HCT116 (cell line): Measurements from ENCODE around the gene CEBPA. TPM values are rescaled to one million over a fixed set of nuclear protein-coding genes. Genes with fewer than 3 reads are reported as not detected.

Source experiments
- ATAC-seq: fragments of 200-7000 bp; cut with Tn5 transposase; 2 replicates; pipeline ENCODE4 v1.9.1; 2020; ENCODE audit warnings: mild to moderate bottlenecking, moderate library complexity
- BruUV-seq: library from RNA; stranded (reverse); fragments of 400-500 nt; replicated peaks from 2 replicates; lab custom pipeline; 2021; lab: Mats Ljungman, UMichigan
- CTCF ChIA-PET: fragments of 300-600 bp; sonication (Branson Sonifier 250); formaldehyde crosslinking; loops from one replicate; lab custom pipeline; 2021; ENCODE audit warnings: antibody characterized with exemption; lab: Charles Lee
- POLR2A ChIA-PET: fragments of 300-600, 350-600 bp; sonication (Branson Sonifier 250); formaldehyde crosslinking; loops from one replicate; lab custom pipeline; 2021; ENCODE audit warnings: antibody characterized with exemption; lab: Charles Lee
- RAD21 ChIA-PET, 2 experiments: fragments of 300-600 bp; sonication (Branson Sonifier 250); formaldehyde crosslinking; loops; one replicate each; lab custom pipeline; 2023; ENCODE audit warnings: low total read pairs in 2 of 2; ENCODE audit not compliant: uncharacterized antibody in 2 of 2, unreplicated experiment in 2 of 2, low non-redundant PET in 1 of 2; lab: Charles Lee
- DNase-seq: peaks from one replicate; pipeline ENCODE4 v3.0.0-alpha.2; 2010; ENCODE audit warnings: low read depth, low spot score
- H2AFZ ChIP-seq: fragments of 200-600 bp; shearing (Covaris generic), sonication (generic); 2 replicates; pipeline ENCODE4 v1.6.1; 2017; ENCODE audit warnings: low read depth, mixed run types, mixed read lengths, antibody characterized with exemption, low read length; ENCODE audit not compliant: poor library complexity, severe bottlenecking
- H3K27ac ChIP-seq: 2 replicates; pipeline ENCODE4 v1.5.1; 2012; ENCODE audit warnings: low read depth, low read length
- H3K27me3 ChIP-seq: fragments of 200-600 bp; sonication (generic); 2 replicates; pipeline ENCODE4 v1.6.1; 2016; ENCODE audit warnings: mixed run types, low read length, mixed read lengths; ENCODE audit not compliant: insufficient read depth
- H3K36me3 ChIP-seq, 2 experiments: fragments of 200-500 bp in 1 of 2; fragments of 200-600 bp in 1 of 2; sonication (Bioruptor generic) in 1 of 2; sonication (generic) in 1 of 2; 2 replicates each; pipeline versions ENCODE4 v1.5.1 to v1.6.1; 2014 to 2016; ENCODE audit warnings: low read length in 2 of 2, inconsistent platforms in 1 of 2, mixed read lengths in 1 of 2, mixed run types in 1 of 2; ENCODE audit not compliant: insufficient read depth in 2 of 2, control insufficient read depth in 1 of 2
- H3K4me1 ChIP-seq, 2 experiments: fragments of 200-600 bp in 1 of 2; sonication (generic) in 1 of 2; 2 replicates each; pipeline versions ENCODE4 v1.5.1 to v1.6.1; 2012 to 2017; ENCODE audit warnings: low read length in 2 of 2, inconsistent platforms in 1 of 2, mild to moderate bottlenecking in 1 of 2, mixed read lengths in 1 of 2, mixed run types in 1 of 2, moderate library complexity in 1 of 2; ENCODE audit not compliant: insufficient read depth in 2 of 2, control insufficient read depth in 1 of 2
- H3K4me2 ChIP-seq: fragments of 200-600 bp; sonication (generic); 2 replicates; pipeline ENCODE4 v1.6.1; 2017; ENCODE audit warnings: mixed run types, low read length, mixed read lengths
- H3K4me3 ChIP-seq, 2 experiments: fragments of 200-600 bp in 1 of 2; sonication (generic) in 1 of 2; replicated peaks in 1 of 2; 2 replicates each; pipeline ENCODE4 v1.5.1; 2011 to 2016; ENCODE audit warnings: low read length in 2 of 2, control low read depth in 1 of 2, low read depth in 1 of 2, mild to moderate bottlenecking in 1 of 2, mixed read lengths in 1 of 2, mixed run types in 1 of 2
- H3K79me2 ChIP-seq: fragments of 200-600 bp; sonication (generic); 2 replicates; pipeline ENCODE4 v1.6.1; 2017; ENCODE audit warnings: mild to moderate bottlenecking, mixed run types, low read length, moderate library complexity, mixed read lengths; ENCODE audit not compliant: insufficient read depth
- H3K9ac ChIP-seq: fragments of 200-600 bp; sonication (generic); 2 replicates; pipeline ENCODE4 v1.6.1; 2016; ENCODE audit warnings: low read length, mixed read lengths
- H3K9me2 ChIP-seq: fragments of 200-600 bp; sonication (generic), shearing (Covaris generic); 2 replicates; pipeline ENCODE4 v1.6.1; 2017; ENCODE audit warnings: mixed run types, mild to moderate bottlenecking, moderate library complexity; ENCODE audit not compliant: insufficient read depth
- H3K9me3 ChIP-seq, 2 experiments: fragments of 200-500 bp in 1 of 2; fragments of 200-600 bp in 1 of 2; sonication (Bioruptor generic) in 1 of 2; sonication (generic) in 1 of 2; 2 replicates each; pipeline ENCODE4 v1.6.1; 2014 to 2017; ENCODE audit warnings: low read length in 2 of 2, mixed read lengths in 2 of 2, inconsistent platforms in 1 of 2, low read depth in 1 of 2, mild to moderate bottlenecking in 1 of 2, mixed run types in 1 of 2, moderate library complexity in 1 of 2; ENCODE audit not compliant: control insufficient read depth in 1 of 2, insufficient read depth in 1 of 2
- H4K20me1 ChIP-seq: fragments of 200-600 bp; sonication (generic), shearing (Covaris generic); 2 replicates; pipeline ENCODE4 v1.6.1; 2017; ENCODE audit warnings: mixed run types, mild to moderate bottlenecking, moderate library complexity; ENCODE audit not compliant: insufficient read depth
- CBX3 ChIP-seq: IDR thresholded peaks from 2 replicates; pipeline ENCODE4 v1.6.1; 2012; ENCODE audit warnings: low read depth
- JUND ChIP-seq: IDR thresholded peaks from 2 replicates; pipeline ENCODE4 v1.6.1; 2012
- POLR2AphosphoS5 ChIP-seq: IDR thresholded peaks from 2 replicates; pipeline ENCODE4 v1.6.1; 2011; ENCODE audit warnings: mild to moderate bottlenecking, low read depth, low read length, moderate library complexity
- SIN3A ChIP-seq: IDR thresholded peaks from 2 replicates; pipeline ENCODE4 v1.6.1; 2012; ENCODE audit warnings: low read depth
- intact Hi-C: fragments of 100-400 bp; cut with micrococcal nuclease; formaldehyde crosslinking; loops from 2 replicates; pipeline ENCODE4 v1.10.0; 2022
- total RNA-seq: library from RNA; stranded (reverse); gene quantifications from one replicate; pipeline ENCODE4 v1.2.1, GENCODE V29; 2021; ENCODE audit not compliant: unreplicated experiment
- TF ChIP-seq, protein P1 (sequence below): IDR thresholded peaks from 2 replicates; pipeline ENCODE4 v1.6.1; 2012

The CEBPA gene
- total RNA-seq, 1 experiment from 2014 or later = 7.0 TPM

GRCh38 chr19:33250500-33250899 lies 51.8 kb downstream of the CEBPA start:
- Histone ChIP-seq H3K27ac (peak overlapping the region; percentile 3; the same call in 1 of the 2 replicates), H3K4me1 (peaks cover 10 to 15% of the 10 kb centered on the region in 2 experiments; a peak in 3 of 4 replicates), H3K4me3 (no peak overlapping the region), H2AFZ (no peak overlapping the region), H3K27me3 (no peaks in the 10 kb centered on the region), H3K9ac (no peak overlapping the region), H3K36me3 (no peaks in the 10 kb centered on the region), H4K20me1 (no peaks in the 10 kb centered on the region), H3K9me3 (peaks cover 6% of the 10 kb centered on the region in 2 experiments; a peak in 2 of 4 replicates), H3K4me2 (no peak overlapping the region), H3K79me2 (no peaks in the 10 kb centered on the region), H3K9me2 (no peaks in the 10 kb centered on the region)
- ChIA-PET POLR2A (no interaction called here), CTCF (no interaction called here), RAD21 (no interaction called here)
- DNase-seq = no peak
- TF ChIP-seq CBX3 (no peak), JUND (no peak), POLR2AphosphoS5 (no peak), SIN3A (no peak)
- TF ChIP-seq, protein P1, sequence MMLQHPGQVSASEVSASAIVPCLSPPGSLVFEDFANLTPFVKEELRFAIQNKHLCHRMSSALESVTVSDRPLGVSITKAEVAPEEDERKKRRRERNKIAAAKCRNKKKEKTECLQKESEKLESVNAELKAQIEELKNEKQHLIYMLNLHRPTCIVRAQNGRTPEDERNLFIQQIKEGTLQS = no peak
- intact Hi-C loops = no loop called here
- no TSS peak for BruUV-seq
- ATAC-seq = no peak

Other genes with a start within 250 kb of the CEBPA start
- 33.3 TPM for gene RHPN2, start 237.6 kb downstream of the CEBPA start, total RNA-seq
- gene GPATCH1, start 221.4 kb downstream of the CEBPA start, total RNA-seq = 7.8 TPM
- not detected for gene WDR88, start 170.4 kb downstream of the CEBPA start, total RNA-seq
- gene LRP3, start 108.2 kb downstream of the CEBPA start, total RNA-seq = 29.0 TPM
- 0.25 TPM for gene SLC7A10, start 76.7 kb downstream of the CEBPA start, total RNA-seq
- 51.1 TPM for gene CEBPG, start 71.2 kb upstream of the CEBPA start, total RNA-seq
- 40.5 TPM for gene PEPD, start 219.3 kb upstream of the CEBPA start, total RNA-seq